Activated gamma-delta T cell (primary cell): Measurements from ENCODE around the gene ZKSCAN5.

ENCODE experiments used
- DNase-seq: peaks from one replicate; lab custom pipeline; 2025; lab: John Stamatoyannopoulos, UW
- total RNA-seq, 2 donors: gene quantifications; one replicate each; lab custom pipeline; 2026; lab: John Stamatoyannopoulos, UW

The ZKSCAN5 gene
- total RNA-seq, result 45.1 to 49.0 reads per million in 2 donors

DNA sequence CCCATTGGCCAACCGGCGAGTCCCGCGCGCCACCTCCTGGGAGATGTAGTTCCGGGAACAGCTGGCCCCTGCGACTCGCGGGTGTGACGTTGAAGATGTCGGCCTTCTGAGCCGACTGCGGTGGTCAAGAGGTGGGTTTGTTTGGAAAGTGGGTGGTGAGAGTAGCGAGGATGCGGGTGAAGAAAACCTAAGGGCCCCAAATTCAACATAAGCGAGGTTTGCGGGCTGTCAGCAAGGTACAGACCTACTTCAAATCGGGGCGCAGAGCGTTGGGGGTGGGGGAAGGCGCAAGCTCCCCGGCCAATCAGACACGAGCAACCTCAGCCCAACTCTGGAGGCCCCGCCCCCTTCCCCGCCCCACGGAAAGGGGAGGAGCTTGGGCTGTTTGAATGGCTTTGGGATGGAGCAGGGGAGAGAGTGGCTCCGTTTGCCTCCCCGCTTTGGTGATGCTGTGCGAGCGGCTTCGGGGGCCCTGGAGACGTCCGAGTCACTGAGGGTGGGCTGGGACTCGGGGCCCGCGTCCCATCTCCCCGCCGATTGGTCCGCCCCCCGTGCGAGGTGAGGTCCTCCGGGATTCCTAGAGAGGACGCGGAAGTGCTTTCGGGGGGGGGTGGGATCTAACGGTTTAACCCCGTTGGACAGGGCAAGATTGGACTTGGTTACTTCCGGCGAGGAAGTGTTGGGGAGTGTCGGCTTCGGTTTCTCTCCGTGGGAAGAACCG, at the start of gene ZKSCAN5:
TSS of gene ZKSCAN5 (plus strand) at position 60 of the 721 bp plus-strand sequence. CDS start 1,383 bp downstream, outside the sequence.
- peak; percentile 88 for DNase-seq

DNA sequence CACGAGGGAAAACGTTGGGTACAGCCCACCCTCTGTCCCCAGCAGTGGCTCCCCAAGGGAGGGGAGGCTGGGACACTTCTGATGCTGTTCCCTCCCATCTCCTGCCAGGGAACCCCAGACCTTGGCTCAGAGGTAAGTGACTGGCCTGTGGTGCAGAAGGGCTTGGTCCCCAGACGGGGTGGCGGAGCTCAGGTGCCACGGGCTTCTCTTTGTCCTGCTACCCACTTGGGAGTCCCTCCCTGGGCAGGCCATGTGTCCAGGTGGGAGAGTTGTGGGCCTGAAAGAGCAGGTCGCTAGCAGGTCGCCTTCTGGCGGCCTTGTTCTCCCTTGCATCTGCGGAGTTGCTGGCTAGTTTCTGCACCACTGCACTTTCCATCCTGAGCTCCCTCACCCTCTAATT, 48.6 kb upstream of the ZKSCAN5 start:
- DNase-seq, result no peak

DNA sequence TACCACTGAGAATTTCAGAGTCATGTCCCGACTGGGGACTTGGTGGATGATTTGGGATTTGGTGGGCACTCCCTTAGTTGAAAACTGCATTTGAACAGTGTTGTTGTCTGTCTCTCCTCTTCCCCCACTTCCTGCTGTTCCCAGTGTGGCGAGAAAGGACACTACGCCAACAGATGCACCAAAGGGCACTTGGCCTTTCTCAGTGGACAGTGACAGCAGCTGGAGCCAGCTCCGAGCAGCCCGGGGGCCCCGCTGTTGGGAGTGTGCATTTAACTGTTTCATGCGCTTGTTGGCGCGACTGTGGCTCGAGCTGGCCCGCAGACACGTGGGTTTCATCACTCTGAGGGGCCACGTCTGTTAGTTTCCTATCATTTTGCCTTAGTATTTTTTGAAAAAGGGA, 48.2 kb upstream of the ZKSCAN5 start:
- no peak for DNase-seq

DNA sequence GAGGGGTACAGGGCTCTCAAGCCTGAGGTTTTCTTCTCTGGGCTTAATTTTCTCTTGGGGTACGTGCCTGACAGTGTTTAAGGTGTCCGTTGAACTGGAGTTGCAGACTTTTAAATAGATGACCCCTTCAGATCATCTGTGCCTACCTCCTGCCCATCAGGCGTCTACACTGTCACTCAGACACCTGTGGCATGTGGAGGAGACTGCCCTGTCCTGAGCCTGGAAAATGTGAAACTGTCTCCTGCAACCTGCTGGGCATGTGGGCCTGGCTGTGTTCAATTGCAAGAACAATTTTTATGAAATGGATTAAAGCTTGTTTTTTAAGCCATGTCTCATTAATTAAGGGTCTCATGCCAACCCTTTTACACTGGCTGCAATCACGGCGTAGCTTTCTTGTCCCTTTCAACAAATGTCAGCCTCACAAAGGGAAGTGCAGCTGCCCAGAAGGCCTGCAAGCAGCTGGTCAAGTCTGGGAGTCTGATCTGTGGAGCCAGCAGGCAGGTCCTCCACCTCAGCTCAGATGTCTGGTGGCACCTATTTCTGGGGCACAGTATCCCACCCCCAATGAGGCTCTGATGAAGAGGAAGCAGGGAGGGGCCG, 47.3 kb upstream of the ZKSCAN5 start:
- no peak for DNase-seq

DNA sequence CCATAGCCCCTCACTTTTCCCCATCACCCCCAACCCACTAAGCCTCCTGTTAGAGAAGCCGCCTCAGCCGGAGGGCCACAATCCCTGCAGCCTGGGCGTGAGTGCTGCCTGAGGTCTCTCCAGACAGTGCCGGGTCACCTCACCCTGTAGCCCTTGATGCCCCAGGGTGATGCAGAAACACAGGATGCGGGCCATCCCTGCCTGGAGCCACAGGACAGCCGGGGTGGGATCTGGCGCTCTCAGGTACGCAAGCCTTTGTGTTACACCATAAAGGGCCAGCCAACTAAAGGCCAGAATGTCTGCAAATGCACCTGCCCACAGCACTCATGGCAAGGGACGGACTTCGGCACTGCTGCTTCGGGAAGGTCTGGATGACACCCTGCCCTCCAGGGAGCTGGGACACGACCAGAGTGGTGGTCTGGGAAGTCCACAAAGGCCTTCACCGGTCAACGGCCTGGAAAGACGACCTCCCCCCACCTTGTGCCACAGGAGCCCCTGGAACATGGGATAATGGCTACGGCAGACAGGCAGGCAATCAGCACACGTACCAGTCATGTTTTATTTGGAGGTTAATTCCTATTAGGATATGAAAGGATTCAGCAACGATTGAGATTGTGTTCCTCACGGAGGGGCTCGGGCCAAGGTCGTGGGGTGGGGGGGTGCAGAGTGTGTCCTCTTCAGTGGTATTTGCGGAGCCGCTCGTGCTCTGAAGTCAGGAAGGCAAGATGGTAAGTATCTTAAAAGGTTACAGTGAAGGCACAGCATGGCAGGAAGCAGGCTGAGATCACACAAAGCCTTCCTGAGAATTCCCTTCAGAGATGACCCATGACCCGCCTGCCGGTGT, 46.6 kb upstream of the ZKSCAN5 start:
- no peak for DNase-seq

DNA sequence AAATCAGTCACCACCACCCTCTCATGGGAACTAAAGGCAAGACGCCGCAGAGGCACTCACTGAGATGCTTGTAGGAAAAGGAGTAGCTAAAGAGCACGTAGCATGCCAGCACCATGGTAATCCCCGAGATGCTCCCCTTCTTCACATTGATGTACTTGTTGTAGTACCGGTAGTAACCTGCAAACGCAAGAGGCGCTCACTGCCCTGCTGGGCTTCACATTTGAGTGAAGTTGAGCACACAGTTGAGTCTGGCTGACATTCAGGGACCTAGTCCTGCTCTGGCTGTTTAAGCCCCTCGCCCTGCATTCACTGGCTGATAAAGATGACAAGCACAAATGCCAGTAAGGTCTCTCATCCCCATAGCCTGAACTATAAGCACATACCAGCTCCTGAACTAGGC, 45.4 kb upstream of the ZKSCAN5 start:
- DNase-seq, result no peak

DNA sequence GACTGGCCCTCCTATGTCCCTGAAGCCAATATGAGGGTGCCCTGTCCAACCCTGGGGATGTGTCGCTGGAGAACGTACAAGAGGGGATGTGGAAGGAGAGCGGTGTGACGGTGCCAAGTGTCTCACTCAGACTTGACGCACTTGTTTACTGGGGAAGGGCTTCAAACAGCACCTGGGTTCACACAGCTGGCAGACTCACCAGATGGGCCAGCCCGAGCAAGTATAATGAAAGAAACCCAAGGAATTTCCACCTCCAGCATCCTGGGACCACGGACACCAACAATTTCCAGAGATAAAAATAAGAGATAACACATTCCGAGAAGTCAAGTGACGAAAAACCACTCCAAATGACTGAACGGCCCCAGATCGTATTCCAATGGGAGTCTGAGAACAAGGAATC, 43.8 kb upstream of the ZKSCAN5 start:
- no peak for DNase-seq

DNA sequence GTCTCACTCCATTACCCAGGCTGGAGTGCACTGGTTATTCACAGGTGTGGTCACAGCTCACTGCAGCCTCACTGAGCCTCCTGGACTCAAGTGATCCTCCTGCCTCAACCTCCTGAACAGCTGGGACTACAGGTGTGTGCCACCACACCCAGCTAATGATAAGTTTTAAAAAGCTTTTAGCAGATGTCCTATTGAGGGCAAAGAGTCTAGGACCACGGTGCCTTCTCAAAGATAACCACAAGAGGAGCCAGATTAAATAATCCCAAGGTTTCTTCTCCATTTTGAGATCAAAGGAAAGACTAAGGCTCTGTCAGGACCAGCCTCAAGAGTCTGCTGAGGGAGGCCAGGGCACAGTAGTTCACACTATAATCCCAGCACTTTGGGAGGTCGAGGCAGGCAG, 43.2 kb upstream of the ZKSCAN5 start:
- no peak for DNase-seq

DNA sequence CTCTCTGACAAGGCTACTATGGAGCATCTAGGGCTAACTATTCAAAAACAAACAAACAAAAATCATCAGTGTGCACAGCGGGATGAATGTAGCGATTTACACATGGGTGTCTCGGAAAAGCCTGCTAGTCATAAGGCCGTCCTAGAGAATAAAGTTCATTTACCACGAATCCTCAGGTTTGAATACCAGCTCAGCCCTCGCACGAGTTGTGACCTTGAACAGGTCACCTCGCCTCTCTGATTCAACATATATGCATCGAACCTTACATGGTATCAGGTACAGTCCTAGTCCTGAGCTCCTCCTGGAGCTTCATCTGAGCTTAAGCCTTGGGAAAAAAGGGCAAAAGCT, 39.1 kb upstream of the ZKSCAN5 start:
- no peak for DNase-seq

DNA sequence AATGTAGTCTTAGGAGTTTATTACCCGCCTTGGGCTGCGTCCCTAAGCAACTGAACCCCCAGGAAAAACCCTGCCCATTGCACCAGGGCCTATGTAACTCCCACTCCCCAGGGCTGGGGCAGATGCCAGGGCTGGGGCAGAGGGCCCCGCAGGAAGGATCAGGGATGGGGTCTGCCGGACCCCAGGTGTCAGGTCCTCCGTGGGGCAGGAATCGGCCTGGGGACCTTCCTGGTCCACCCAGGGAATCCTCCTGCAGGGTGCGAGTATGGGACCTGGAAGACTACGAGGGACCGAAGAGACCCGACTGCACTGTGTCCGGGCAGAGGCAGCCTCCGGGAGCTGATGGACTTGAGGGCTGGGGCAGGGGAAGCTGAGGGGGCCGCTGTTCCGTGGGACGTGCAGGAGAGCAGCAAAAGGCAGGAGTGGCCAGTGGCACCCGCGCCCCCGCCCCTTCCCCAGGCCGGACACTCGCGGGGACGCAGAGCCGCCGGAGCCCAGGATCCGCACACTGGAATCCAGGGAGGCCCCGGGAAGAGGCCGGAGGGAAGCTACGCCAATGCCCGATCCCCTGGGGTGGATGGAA, 36.0 kb upstream of the ZKSCAN5 start:
- no peak for DNase-seq

DNA sequence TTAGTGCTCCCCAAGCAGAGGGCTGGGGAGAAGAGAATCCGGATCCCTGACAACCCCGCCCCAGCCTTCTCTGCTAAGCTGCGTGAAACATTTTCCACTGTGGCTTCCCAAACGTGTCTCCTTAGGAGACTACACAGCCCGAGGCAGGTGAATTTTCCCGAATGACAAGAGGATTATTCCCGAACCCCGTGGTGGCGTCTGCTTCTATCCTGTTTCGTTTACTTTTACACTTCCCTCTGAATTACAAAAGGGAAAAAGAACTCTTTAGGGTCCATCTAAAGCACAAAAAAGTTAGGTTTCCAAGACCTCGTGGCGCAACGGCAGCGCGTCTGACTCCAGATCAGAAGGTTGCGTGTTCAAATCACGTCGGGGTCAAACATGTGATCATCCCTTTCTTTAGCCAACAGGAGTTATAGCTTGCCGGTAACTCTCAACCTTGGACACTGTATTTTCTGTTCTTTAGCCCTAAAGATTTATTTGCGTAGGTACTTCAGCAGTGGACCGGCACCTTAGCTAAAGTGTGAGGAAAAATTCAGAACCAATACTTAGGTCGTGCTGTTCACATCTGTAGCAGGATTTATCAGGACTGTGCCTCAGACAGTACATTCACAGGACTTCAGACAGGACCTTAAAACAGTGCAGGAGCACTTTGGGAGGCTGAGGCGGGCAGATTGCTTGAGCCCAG, 34.9 kb upstream of the ZKSCAN5 start:
- no peak for DNase-seq

DNA sequence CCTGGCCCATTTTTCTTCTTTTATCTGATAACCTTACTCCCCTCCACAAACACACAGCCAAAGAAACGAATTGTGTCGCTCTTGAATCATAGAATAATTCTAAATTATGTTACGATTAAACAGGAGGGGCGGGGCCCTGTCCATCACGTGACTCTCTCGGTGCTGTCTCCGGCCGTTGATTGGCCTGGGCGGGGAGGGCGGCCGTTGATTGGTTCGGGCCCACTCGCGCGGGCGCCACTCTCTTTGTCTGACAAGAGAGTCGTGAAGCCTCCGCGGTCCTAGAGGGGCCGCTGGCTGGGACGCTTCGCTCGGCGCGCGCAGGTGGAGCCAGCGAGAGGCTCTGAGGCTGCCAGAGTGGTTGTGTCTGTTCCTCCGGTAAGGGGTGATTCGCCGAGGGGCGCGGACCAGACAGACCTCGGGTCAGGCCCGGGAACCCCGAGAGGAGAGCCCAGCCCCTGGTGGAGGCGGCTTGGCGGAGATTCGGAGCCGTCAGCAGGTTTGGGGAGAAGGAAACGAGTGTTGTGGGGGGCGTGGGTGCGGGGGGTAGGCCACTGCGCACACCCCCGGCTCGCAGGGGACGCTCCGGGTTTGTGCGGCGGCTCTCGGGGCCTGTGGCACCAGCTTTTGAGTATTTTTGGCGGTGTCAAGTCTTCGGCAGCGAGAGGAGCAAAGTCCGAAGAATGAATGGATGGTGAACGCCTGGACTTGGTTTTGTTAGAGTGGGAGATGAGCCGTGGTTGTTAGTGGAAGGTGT, 31.7 kb upstream of the ZKSCAN5 start, which contains the start of gene ZNF789:
TSS of gene ZNF789 (plus strand) at position 330 of the 754 bp plus-strand sequence. CDS start 3,567 bp downstream, outside the sequence.
- peak; percentile 96 for DNase-seq

DNA sequence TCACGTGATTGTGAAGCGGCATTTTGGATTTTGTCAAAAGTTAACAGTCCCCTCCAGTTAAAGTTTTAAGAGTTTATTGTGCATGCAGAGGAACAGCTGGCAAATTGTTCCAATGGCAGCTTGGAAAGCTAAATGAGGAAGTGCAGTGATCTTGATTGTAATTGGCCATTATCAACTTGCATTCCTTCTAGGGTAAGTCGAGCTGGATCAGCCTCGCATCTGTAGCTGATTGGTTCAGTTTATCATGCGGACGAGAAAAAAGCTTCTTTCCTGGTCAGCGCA, 31.2 kb upstream of the ZKSCAN5 start:
- DNase-seq, result no peak

DNA sequence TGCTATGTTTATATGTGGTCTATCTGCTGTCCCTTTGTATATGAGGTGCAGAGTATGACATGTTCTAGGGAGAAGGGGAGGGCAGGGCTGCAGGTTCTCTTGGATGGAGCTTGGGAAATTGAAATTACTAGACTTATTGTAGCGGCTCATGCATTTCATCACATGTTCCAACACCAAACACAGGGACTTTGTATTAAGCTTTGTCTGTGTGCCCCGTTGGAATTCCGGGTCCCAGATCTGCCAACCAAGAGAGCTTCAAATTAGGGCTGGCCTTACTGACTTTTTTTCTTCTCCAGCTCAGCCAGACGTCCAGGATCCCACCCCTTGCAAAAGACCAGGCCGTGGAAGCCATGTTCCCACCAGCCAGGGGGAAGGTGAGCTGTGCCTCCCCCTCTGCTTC, 28.4 kb upstream of the ZKSCAN5 start:
- no peak for DNase-seq

DNA sequence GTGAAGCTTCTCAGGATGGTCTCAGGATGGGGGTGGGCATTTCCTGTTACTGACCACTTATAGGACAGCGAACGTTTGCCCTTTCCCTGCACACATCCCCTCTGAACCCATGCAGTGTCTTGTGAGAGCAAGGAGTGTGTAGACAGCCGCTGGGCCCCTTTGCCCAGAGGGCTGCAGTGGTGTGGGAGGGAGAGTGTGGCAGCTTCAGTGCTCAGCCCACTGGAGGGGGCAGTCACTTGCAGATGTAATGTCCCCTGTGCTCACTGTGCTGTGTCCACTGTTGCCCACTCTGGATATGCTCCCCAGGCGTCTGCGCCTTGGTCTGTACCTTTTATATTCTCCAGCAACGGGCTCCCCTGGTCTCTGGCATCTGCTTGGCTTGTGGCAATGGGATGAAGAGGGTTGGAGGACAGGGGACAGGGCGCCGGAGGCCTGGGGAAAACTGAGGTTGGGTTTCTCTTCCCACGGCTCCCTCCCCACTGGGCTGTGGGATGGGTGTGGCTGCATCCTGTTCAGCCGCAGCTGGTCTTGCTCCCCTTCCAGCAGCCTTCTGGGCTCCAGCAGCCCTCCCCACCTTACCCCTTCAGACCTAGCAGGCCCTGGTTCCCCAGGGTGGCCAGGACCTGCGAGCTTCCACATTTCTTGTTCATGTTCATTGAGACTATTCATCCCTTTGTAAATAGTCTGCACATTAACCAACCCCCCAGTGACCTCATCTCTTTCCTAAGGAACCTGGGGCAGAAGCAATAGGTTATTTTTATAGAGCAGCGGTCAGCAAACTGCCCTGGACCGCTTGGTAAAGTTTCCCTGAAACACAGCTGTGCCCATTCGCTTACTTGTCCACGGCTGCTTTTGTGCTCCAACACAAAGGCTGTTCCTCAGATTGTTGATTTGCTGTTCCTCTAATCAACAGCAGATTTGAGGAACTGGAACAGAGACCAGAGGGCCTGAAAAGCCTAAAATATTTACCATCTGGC, 25.7 kb upstream of the ZKSCAN5 start:
- DNase-seq, result no peak

DNA sequence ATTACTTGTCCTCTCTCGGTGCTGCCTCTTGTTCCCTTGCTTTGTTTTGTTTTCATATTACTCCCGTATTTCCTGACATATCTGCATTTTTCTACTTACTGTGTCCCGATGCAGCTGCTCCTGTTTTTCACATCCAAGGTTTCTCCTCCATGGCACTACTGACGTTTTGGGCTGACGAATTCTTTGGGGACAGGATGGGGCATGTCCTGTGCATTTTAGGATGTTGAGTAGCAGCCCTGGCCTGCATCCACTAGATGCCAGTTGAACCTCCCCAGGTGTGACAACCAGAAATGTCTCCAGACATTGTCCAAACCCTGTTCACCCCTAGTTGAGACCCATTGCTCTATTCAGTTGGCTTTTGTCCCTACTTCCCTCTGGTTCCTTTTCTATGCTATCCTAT, 19.4 kb upstream of the ZKSCAN5 start:
- DNase-seq, result no peak

DNA sequence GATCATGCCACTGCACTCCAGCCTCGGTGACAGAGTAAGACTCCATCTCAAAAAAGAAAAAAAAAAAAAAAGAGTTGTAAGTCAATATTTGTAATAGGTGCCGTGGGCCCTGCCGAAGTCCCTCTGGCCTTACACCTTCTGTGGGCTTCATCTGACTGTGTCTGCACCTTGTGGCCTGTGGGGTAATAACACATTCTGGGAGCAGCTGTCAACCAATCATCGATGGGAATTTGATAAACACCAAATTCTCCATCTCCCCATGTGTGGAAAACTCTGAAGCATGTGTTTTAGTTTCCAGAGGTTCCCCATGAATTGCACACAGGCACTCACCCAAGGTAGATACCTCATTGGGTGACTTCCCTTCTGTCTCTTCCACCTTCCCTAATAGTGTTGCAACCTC, 15.2 kb upstream of the ZKSCAN5 start:
- no peak for DNase-seq

DNA sequence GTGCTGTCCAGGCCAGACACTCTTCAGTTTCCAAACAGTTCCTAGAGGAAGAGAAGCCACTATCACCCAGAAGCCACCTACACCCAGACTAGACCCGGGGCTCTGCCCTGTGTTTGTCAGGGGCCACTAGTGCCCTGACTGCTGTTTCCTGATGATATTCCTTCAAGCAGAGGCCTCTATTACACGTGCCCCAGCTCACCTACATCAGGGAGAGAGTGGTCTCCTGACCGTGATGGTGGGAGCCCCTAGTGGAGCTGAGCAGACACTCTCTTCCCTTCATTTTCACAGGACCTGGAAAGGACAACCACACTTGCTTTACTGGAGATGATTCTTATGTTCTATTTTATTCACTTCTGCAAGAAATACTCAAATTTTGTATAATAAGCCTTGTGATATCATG, 13.6 kb upstream of the ZKSCAN5 start:
- DNase-seq, result no peak

DNA sequence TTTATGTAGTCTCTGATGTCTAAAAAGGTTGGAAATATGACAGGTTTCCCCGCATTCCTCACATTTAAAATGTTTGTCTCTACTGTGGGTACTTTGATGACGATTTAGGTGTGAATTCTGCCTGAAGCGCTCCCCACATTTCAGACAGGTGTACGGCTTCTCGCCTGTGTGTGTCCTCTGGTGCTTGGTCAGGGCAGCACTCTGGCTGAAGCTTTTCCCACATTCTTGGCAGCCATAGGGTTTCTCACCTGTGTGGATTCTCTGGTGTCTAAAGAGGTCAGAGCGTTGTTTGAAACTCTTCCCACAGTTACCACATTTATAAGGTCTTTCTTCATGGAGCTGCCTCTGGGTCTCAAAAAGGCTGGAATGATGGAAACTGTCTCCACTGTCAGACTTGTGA, 10.6 kb upstream of the ZKSCAN5 start:
- no peak for DNase-seq
